Measurements from ENCODE around the gene STK32A. TPM values are rescaled to one million over a fixed set of nuclear protein-coding genes. Genes with fewer than 3 reads are reported as not detected.

Gene STK32A
- total RNA-seq, 1 experiment from 2014 or later = 1.3 TPM

DNA sequence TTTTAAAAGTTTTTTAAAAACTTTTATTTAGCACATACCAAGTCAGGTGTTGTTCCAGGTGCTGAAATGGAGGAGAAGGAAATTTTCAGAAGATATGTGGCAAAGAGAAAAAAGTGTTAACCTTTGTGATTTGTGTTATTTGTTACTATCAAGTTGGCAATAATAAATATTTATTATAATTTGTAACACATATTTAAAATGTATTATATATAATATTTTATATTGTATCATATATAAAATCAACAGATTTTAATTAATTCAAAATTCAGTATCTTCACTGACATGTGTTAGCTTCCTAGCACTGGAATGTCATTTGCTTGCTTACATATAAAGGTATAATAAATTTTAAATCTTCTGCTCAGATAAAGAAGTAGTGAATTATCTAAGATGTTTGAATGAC, 71.5 kb downstream of the STK32A start:
- H3T11ph ChIP-seq (ENCODE audit: low read length) = no peak overlapping the region
- peaks cover 16 to 23% of the 10 kb centered on the region in 2 experiments for H3K4me1 Mint-ChIP-seq
- no peaks in the 10 kb centered on the region for H3K27me3 ChIP-seq (ENCODE audit: insufficient read depth, low read length)
- H3K18ac ChIP-seq (ENCODE audit: insufficient read length, low read depth, low read length) = no peak overlapping the region
- H3K4me2 ChIP-seq (ENCODE audit: insufficient read depth, insufficient read length, low read length) = no peak overlapping the region
- no peaks in the 10 kb centered on the region for H3K79me2 ChIP-seq (ENCODE audit: insufficient read depth, low read length)
- H3K27ac Mint-ChIP-seq = no peak overlapping the region
- no peak overlapping the region for H2AFZ ChIP-seq (ENCODE audit: low read length)
- H4K20me1 ChIP-seq (ENCODE audit: control insufficient read depth, insufficient read depth, insufficient read length) = no peaks in the 10 kb centered on the region
- no peak for DNase-seq
- no peak overlapping the region for H4K8ac ChIP-seq (replicated peaks; ENCODE audit: insufficient read length, low read depth, low read length)
- no peak overlapping the region for H3K9ac ChIP-seq (ENCODE audit: extremely low read depth, insufficient read length, low read length)
- no peak overlapping the region for H3K27ac ChIP-seq (ENCODE audit: insufficient read length, low read depth, low read length)
- H2BK12ac ChIP-seq (ENCODE audit: insufficient read length, low read depth, low read length) = no peak overlapping the region
- no peak overlapping the region for H2AK5ac ChIP-seq (ENCODE audit: insufficient read length, low read length)
- no peak overlapping the region for H4K5ac ChIP-seq (ENCODE audit: insufficient read length, low read depth, low read length)
- H2BK20ac ChIP-seq (ENCODE audit: low read depth, low read length, poor library complexity, severe bottlenecking) = no peak overlapping the region
- H3K56ac ChIP-seq (ENCODE audit: insufficient read length, low read depth, low read length) = no peak overlapping the region
- TF ChIP-seq, protein P1, sequence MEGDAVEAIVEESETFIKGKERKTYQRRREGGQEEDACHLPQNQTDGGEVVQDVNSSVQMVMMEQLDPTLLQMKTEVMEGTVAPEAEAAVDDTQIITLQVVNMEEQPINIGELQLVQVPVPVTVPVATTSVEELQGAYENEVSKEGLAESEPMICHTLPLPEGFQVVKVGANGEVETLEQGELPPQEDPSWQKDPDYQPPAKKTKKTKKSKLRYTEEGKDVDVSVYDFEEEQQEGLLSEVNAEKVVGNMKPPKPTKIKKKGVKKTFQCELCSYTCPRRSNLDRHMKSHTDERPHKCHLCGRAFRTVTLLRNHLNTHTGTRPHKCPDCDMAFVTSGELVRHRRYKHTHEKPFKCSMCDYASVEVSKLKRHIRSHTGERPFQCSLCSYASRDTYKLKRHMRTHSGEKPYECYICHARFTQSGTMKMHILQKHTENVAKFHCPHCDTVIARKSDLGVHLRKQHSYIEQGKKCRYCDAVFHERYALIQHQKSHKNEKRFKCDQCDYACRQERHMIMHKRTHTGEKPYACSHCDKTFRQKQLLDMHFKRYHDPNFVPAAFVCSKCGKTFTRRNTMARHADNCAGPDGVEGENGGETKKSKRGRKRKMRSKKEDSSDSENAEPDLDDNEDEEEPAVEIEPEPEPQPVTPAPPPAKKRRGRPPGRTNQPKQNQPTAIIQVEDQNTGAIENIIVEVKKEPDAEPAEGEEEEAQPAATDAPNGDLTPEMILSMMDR (conservative IDR thresholded peaks at IDR 0.05) = no peak
- no peaks in the 10 kb centered on the region; a peak in 2 of 5 replicates for H3K9me3 Mint-ChIP-seq
- peaks cover 6% of the 10 kb centered on the region for H3K4me1 ChIP-seq (ENCODE audit: insufficient read depth, low read length)
- no peak overlapping the region for H2BK120ac ChIP-seq (ENCODE audit: low read depth, low read length, poor library complexity, severe bottlenecking)
- H3K14ac ChIP-seq (ENCODE audit: insufficient read depth, low read length) = no peak overlapping the region
- H2BK15ac ChIP-seq (ENCODE audit: low read depth, low read length) = no peak overlapping the region
- no peaks in the 10 kb centered on the region for H3K9me3 ChIP-seq (ENCODE audit: control insufficient read depth, low read depth, low read length)
- H3K23ac ChIP-seq (ENCODE audit: insufficient read length, low read depth, low read length) = no peak overlapping the region
- no peaks in the 10 kb centered on the region for H3K23me2 ChIP-seq (ENCODE audit: insufficient read length, low read depth, low read length, poor library complexity, severe bottlenecking)
- H3K4ac ChIP-seq (ENCODE audit: low read depth, low read length) = no peak overlapping the region
- no peaks in the 10 kb centered on the region for H3K27me3 Mint-ChIP-seq (ENCODE audit: low read depth)
- no peak overlapping the region for H4K91ac ChIP-seq (ENCODE audit: insufficient read length, low read depth, low read length)
- H2BK5ac ChIP-seq (ENCODE audit: insufficient read length, low read length) = no peak overlapping the region
- H3K4me3 Mint-ChIP-seq = no peak overlapping the region
- H3K36me3 Mint-ChIP-seq (ENCODE audit: insufficient read depth in 1 of 3, low read depth in 3 of 3) = peaks cover 0 to 9% (median 0%) of the 10 kb centered on the region in 3 experiments; a peak in 1 of 7 replicates
- H3K79me1 ChIP-seq (ENCODE audit: insufficient read depth, low read depth, low read length, poor library complexity, severe bottlenecking) = no peaks in the 10 kb centered on the region

All from H9 (cell line).